CD4-positive, alpha-beta T cell (primary cell): ENCODE data around the gene RGMA. TPM values are rescaled to one million over a fixed set of nuclear protein-coding genes. Genes with fewer than 3 reads are reported as not detected.

Experiments used
- ATAC-seq: fragments of 200-7000 bp; cut with Tn5 transposase; one replicate; pipeline ENCODE4 v1.10.0; 2022; ENCODE audit warnings: mild to moderate bottlenecking; ENCODE audit not compliant: poor library complexity
- CTCF ChIA-PET: fragments of 350-600 bp; sonication (Branson Sonifier 250); formaldehyde crosslinking; loops from one replicate; lab custom pipeline; 2021; ENCODE audit warnings: antibody characterized with exemption, inconsistent platforms; lab: Charles Lee
- POLR2A ChIA-PET: fragments of 350-600 bp; sonication (Branson Sonifier 250); formaldehyde crosslinking; loops from one replicate; lab custom pipeline; 2021; ENCODE audit warnings: antibody characterized with exemption, inconsistent platforms; lab: Charles Lee
- DNase-seq, 14 experiments: peaks; one replicate each; pipeline ENCODE4 v3.0.0-alpha.2; 2013 to 2020; ENCODE audit warnings: mixed read lengths in 2 of 14
- H3K27ac ChIP-seq, 2 donors: one replicate each; pipeline versions ENCODE4 v1.5.1 to v1.7.0; 2013; ENCODE audit warnings: low read length in 2 of 2, low read depth in 1 of 2, mild to moderate bottlenecking in 1 of 2
- H3K27me3 ChIP-seq, 2 experiments: 1 replicate in 1 of 2; 2 replicates in 1 of 2; pipeline versions ENCODE4 v1.6.1 to v1.7.0; 2013; ENCODE audit warnings: low read length in 2 of 2, control low read depth in 1 of 2, mild to moderate bottlenecking in 1 of 2, moderate library complexity in 1 of 2; ENCODE audit not compliant: insufficient read depth in 2 of 2, control insufficient read depth in 1 of 2
- H3K36me3 ChIP-seq: one replicate; pipeline ENCODE4 v1.6.1; 2013; ENCODE audit warnings: low read length, control low read depth; ENCODE audit not compliant: insufficient read depth
- H3K4me1 ChIP-seq: one replicate; pipeline ENCODE4 v1.6.1; 2013; ENCODE audit warnings: low read length, control low read depth; ENCODE audit not compliant: insufficient read depth
- H3K4me3 ChIP-seq: one replicate; pipeline ENCODE4 v1.5.1; 2013; ENCODE audit warnings: mild to moderate bottlenecking, low read length, moderate library complexity
- H3K9me3 ChIP-seq, 2 experiments: 1 replicate in 1 of 2; 2 replicates in 1 of 2; pipeline versions ENCODE4 v1.6.1 to v1.7.0; 2013; ENCODE audit warnings: low read length in 2 of 2, mild to moderate bottlenecking in 2 of 2, control low read depth in 1 of 2, moderate library complexity in 1 of 2; ENCODE audit not compliant: control insufficient read depth in 1 of 2, insufficient read depth in 1 of 2
- H3K27ac Mint-ChIP-seq: one replicate; pipeline ENCODE4 v1.8.0; 2020; ENCODE audit warnings: mixed read lengths
- H3K27me3 Mint-ChIP-seq: one replicate; pipeline ENCODE4 v1.8.0; 2021; ENCODE audit warnings: mixed read lengths
- H3K36me3 Mint-ChIP-seq: one replicate; pipeline ENCODE4 v1.8.0; 2021; ENCODE audit warnings: low read depth, mixed read lengths
- H3K4me1 Mint-ChIP-seq: one replicate; pipeline ENCODE4 v1.8.0; 2021; ENCODE audit warnings: low read depth, mixed read lengths
- H3K4me3 Mint-ChIP-seq: one replicate; pipeline ENCODE4 v1.8.0; 2020; ENCODE audit warnings: mild to moderate bottlenecking, mixed read lengths
- H3K9me3 Mint-ChIP-seq: one replicate; pipeline ENCODE4 v1.8.0; 2020; ENCODE audit warnings: mixed read lengths
- CTCF ChIP-seq: fragments of 200-600 bp; IDR thresholded peaks from one replicate; pipeline ENCODE4 v1.8.0; 2022; ENCODE audit warnings: antibody characterized with exemption, mild to moderate bottlenecking
- intact Hi-C, 2 experiments: fragments of 100-400 bp; cut with DNase I in 1 of 2; cut with micrococcal nuclease in 1 of 2; formaldehyde crosslinking; loops; one replicate each; pipeline versions ENCODE4 v1.15.1 to v1.9.0; 2023 to 2025; cut with DNase I, micrococcal nuclease
- total RNA-seq, 174 experiments: library from RNA in 2 of 174; stranded (reverse) in 2 of 174; gene quantifications; one replicate each; pipeline ENCODE4 v1.2.3 and lab custom pipeline; 2021 to 2026

The RGMA gene
- total RNA-seq, 2 experiments from 2014 or later = not detected

- no peak for TF ChIP-seq CTCF
- intact Hi-C loops = no loop called here
- H3K4me1 Mint-ChIP-seq = no peaks in the 10 kb centered on the region
- Histone ChIP-seq H3K36me3 (no peaks in the 10 kb centered on the region), H3K4me1 (no peaks in the 10 kb centered on the region), H3K27me3 (peaks cover 11 to 13% of the 10 kb centered on the region in 2 experiments), H3K27ac (no peak overlapping the region), H3K4me3 (no peak overlapping the region), H3K9me3 (no peaks in the 10 kb centered on the region)
- no peak overlapping the region for H3K27ac Mint-ChIP-seq
- peaks cover 26% of the 10 kb centered on the region for H3K27me3 Mint-ChIP-seq
- H3K9me3 Mint-ChIP-seq = no peaks in the 10 kb centered on the region
- DNase-seq (no peak), ATAC-seq (no peak)
- ChIA-PET POLR2A (no interaction called here), CTCF (no interaction called here)
- no peak overlapping the region for H3K4me3 Mint-ChIP-seq
- H3K36me3 Mint-ChIP-seq = no peaks in the 10 kb centered on the region
Measured at GRCh38 chr15:93066224-93066681, 22.8 kb downstream of the RGMA start.

GRCh38 chr15:93065641-93066045 lies 23.4 kb downstream of the RGMA start:
- ATAC-seq = no peak
- Mint-ChIP-seq H3K36me3 (no peaks in the 10 kb centered on the region), H3K27me3 (peaks cover 21% of the 10 kb centered on the region), H3K4me3 (no peak overlapping the region), H3K9me3 (no peaks in the 10 kb centered on the region), H3K27ac (no peak overlapping the region), H3K4me1 (no peaks in the 10 kb centered on the region)
- no peaks in the 10 kb centered on the region for H3K9me3 ChIP-seq
- H3K36me3 ChIP-seq = no peaks in the 10 kb centered on the region
- H3K27me3 ChIP-seq = peaks cover 7 to 8% of the 10 kb centered on the region in 2 experiments
- no peak for DNase-seq
- H3K4me1 ChIP-seq = no peaks in the 10 kb centered on the region
- POLR2A ChIA-PET = no interaction called here
- intact Hi-C loops = no loop called here
- H3K27ac ChIP-seq = no peak overlapping the region
- H3K4me3 ChIP-seq = no peak overlapping the region
- CTCF ChIA-PET = no interaction called here
- TF ChIP-seq CTCF = no peak

- Histone ChIP-seq H3K36me3 (no peaks in the 10 kb centered on the region), H3K4me3 (no peak overlapping the region), H3K27ac (no peak overlapping the region), H3K9me3 (no peaks in the 10 kb centered on the region), H3K4me1 (no peaks in the 10 kb centered on the region), H3K27me3 (peaks cover 0 to 4% of the 10 kb centered on the region in 2 experiments)
- intact Hi-C loops = no loop called here
- H3K27ac Mint-ChIP-seq = no peak overlapping the region
- H3K4me1 Mint-ChIP-seq = no peaks in the 10 kb centered on the region
- DNase-seq = no peak
- no peaks in the 10 kb centered on the region for H3K36me3 Mint-ChIP-seq
- no peaks in the 10 kb centered on the region for H3K9me3 Mint-ChIP-seq
- H3K27me3 Mint-ChIP-seq = peaks cover 11% of the 10 kb centered on the region
- H3K4me3 Mint-ChIP-seq = no peak overlapping the region
- ATAC-seq = no peak
- POLR2A ChIA-PET = no interaction called here
- CTCF ChIA-PET = no interaction called here
- TF ChIP-seq CTCF = no peak
Measured at GRCh38 chr15:93063796-93064690, 25.0 kb downstream of the RGMA start.
